Esophagus muscularis mucosa (tissue), 3 donors: ENCODE results near the gene RPL37A.

Source experiments
- CTCF ChIP-seq, 3 experiments: fragments of 200-600 bp in 2 of 3; fragments of 450-650 bp in 1 of 3; sonication (generic) in 2 of 3; IDR thresholded peaks; one replicate each; pipeline ENCODE4 v1.5.1; 2017 to 2019; ENCODE audit warnings: antibody characterized with exemption in 3 of 3, mild to moderate bottlenecking in 2 of 3, moderate library complexity in 1 of 3
- POLR2A ChIP-seq: fragments of 450-650 bp; IDR thresholded peaks from one replicate; pipeline ENCODE4 v1.6.1; 2017; ENCODE audit warnings: antibody characterized with exemption, moderate library complexity, mild to moderate bottlenecking, low read depth

DNA sequence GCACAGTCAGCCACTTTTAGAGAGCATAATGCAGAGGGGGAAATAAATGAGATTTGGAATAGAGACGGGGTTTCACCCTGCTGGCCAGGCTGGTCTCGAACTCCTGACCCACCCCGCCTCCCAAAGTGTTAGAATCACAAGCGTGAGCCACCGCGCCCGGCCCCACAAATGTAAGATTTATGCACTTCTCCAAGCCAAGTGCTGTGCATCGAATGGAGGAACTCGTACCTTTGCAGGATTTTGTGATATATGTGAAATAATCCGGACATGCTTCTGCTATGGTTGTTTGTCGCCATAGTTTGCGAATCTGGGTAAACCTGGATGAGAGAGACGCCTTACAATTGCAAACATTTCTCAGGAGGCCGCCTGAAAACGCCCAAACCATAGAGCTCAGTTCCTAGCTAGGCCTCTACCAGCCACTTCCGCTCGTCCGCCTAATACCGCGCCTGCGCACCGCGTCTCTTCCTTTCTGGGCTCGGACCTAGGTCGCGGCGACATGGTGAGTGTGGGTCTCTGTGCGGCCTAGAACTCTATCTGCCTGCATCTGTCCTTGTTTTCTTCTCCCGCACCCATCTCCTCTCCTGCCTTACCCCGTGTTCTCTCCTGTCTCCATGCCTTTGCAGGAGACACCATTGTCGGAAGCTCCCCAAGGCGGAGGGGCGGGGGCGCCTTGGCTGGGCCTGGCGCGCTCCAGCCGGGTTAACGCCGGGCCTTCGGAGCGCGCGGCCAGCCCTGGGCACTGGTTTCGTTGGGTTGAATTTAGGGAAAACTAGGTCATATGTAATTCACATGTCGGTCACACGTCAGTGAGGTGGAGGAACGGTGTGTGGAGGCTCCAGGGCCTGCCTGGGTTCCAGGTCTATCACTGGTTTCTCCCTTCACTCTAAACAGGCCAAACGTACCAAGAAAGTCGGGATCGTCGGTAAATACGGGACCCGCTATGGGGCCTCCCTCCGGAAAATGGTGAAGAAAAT is at the start of gene RPL37A:
- peak; percentile 89 for TF ChIP-seq POLR2A
- TF ChIP-seq CTCF (IDR thresholded peaks at IDR 0.05) = no peak
